Pancreas (tissue), 10 donors: Measurements from ENCODE around the gene RAB14. TPM values are rescaled to one million over a fixed set of nuclear protein-coding genes. Genes with fewer than 3 reads are reported as not detected.

Source experiments
- ATAC-seq, 4 donors: fragments of 200-7000 bp; cut with Tn5 transposase; one replicate each; pipeline versions ENCODE4 v1.8.0 to v1.9.1; 2020; ENCODE audit warnings: mild to moderate bottlenecking in 4 of 4, moderate library complexity in 4 of 4
- DNase-seq, 6 donors: peaks; one replicate each; pipeline ENCODE4 v3.0.0-alpha.2; 2020
- FAIRE-seq: peaks from 2 replicates; lab custom pipeline; 2012; peaks lifted over from hg19 to GRCh38; lab: Jason Lieb, UNC
- H3K27ac ChIP-seq, 4 donors: fragments of 200-600 bp; sonication (generic); 1 replicate in 3 of 4; 2 replicates in 1 of 4; pipeline versions ENCODE4 v1.5.0 to v1.8.0; 2020
- H3K27me3 ChIP-seq, 4 donors: fragments of 200-600 bp; one replicate each; pipeline ENCODE4 v1.8.0; 2021
- H3K36me3 ChIP-seq, 3 donors: fragments of 200-600 bp; sonication (generic) in 1 of 3; one replicate each; pipeline versions ENCODE4 v1.5.0 to v1.8.0; 2020 to 2021
- H3K4me1 ChIP-seq, 3 donors: fragments of 200-600 bp; one replicate each; pipeline ENCODE4 v1.8.0; 2021
- H3K4me3 ChIP-seq, 4 donors: fragments of 200-600 bp; sonication (generic) in 2 of 4; one replicate each; pipeline versions ENCODE4 v1.5.0 to v1.8.0; 2020 to 2021
- H3K9me3 ChIP-seq, 4 donors: fragments of 200-600 bp; one replicate each; pipeline ENCODE4 v1.8.0; 2021
- WGBS, 2 donors: extraction: QIAGEN DNeasy Blood & Tissue Kit; methylation state at CpG; one replicate each; pipeline ENCODE4 v1.1.7; 2013; 5-methylcytosine and 5-hydroxymethylcytosine counted together
- intact Hi-C, 3 donors: fragments of 100-400 bp; cut with DNase I; formaldehyde crosslinking; loops; one replicate each; pipeline versions ENCODE4 v1.11.1 to v1.14.2; 2022
- polyA plus RNA-seq, 2 donors: library from polyadenylated mRNA; stranded (reverse); fragments of 200-250 nt; gene quantifications; one replicate each; pipeline ENCODE4 v1.2.3, GENCODE V29; 2013
- total RNA-seq, 6 donors: library from RNA; stranded (reverse); fragmentation: NEBNext Ultra II Directional in 4 of 6; extraction: Animal tissue kit (Norgen Biotek cat#: 25700) in 4 of 6; gene quantifications; one replicate each; pipeline versions ENCODE4 v1.2.1 to v1.2.4, GENCODE V29; 2021 to 2023
- TF ChIP-seq, protein P1 (sequence below), 4 donors: fragments of 200-600 bp; sonication (generic) in 3 of 4; IDR thresholded peaks; one replicate each; pipeline versions ENCODE4 v1.5.0 to v1.8.0; 2021; ENCODE audit warnings: antibody characterized with exemption in 4 of 4
- donor health status: healthy with polysubstance abuse.
- donor health status: DM: no; HTN: no; CAD: no; lungs with moderate emphysema.
- donor health status: DM: no; HTN: no; CAD: no.
- donor health status: control.
- donor health status: control.
- donor health status: Bipolar disorder and iron deficiency.
- donor health status: DM: yes; HTN: yes; CAD: no.
- donor health status: DM: no; HTN: no; CAD: no.
- donor health status: DM: no; HTN: no; CAD: no.
- donor health status: DM: yes; HTN: yes; CAD: no.

RAB14 gene
- total and polyA plus RNA-seq, 8 donors, result 9.2 to 37.0 (median 23.1) TPM

DNA sequence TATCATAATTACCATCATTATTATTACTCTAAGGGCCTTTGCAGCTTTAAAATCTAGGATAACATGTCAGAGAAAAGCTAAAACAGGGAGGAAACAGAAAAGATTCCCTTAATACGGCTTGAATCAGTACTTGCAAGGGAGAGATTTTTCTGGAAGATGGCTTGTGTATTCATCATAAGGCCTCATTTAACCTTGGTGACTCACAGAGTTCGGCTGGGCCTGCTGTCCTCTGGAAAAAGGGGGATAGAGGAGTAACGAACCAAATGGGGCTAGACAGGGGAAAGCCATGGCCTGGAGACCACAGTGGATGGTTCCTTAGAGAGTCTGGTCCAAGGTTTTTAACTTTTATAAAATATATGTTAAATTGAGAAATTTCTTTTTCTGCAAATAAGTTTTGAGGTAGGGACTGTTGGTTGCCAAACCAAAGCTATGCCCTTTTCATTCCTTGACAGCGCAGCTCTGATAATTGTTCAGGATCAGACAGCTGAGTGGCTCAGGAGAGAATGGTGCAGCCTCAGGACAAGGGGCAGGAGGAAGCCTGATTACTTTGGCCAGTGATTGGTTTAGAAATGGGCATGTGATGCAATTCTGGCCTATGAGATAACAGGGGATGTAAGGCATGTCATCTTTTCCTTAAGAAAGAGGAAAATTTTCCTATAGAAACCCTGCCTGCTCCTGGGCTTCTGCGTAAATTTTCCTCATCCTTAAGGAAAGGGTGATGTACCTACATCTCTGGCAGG lies 40.7 kb upstream of the RAB14 start:
- no peak for FAIRE-seq
- no peak overlapping the region for H3K4me3 ChIP-seq
- no peaks in the 10 kb centered on the region for H3K4me1 ChIP-seq
- H3K36me3 ChIP-seq, result no peaks in the 10 kb centered on the region
- TF ChIP-seq, protein P1, sequence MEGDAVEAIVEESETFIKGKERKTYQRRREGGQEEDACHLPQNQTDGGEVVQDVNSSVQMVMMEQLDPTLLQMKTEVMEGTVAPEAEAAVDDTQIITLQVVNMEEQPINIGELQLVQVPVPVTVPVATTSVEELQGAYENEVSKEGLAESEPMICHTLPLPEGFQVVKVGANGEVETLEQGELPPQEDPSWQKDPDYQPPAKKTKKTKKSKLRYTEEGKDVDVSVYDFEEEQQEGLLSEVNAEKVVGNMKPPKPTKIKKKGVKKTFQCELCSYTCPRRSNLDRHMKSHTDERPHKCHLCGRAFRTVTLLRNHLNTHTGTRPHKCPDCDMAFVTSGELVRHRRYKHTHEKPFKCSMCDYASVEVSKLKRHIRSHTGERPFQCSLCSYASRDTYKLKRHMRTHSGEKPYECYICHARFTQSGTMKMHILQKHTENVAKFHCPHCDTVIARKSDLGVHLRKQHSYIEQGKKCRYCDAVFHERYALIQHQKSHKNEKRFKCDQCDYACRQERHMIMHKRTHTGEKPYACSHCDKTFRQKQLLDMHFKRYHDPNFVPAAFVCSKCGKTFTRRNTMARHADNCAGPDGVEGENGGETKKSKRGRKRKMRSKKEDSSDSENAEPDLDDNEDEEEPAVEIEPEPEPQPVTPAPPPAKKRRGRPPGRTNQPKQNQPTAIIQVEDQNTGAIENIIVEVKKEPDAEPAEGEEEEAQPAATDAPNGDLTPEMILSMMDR (IDR thresholded peaks at IDR 0.05), result no peak
- H3K27me3 ChIP-seq, result no peaks in the 10 kb centered on the region
- H3K9me3 ChIP-seq, result no peaks in the 10 kb centered on the region
- WGBS, 2 donors, result 74 to 80% methylated on average over 5 of the region's 5 CpGs
- intact Hi-C loops, result no loop called here
- peak in 2 of 4 donors; percentile 19 to 54 for ATAC-seq
- H3K27ac ChIP-seq, result no peak overlapping the region
- DNase-seq, result no peak

DNA sequence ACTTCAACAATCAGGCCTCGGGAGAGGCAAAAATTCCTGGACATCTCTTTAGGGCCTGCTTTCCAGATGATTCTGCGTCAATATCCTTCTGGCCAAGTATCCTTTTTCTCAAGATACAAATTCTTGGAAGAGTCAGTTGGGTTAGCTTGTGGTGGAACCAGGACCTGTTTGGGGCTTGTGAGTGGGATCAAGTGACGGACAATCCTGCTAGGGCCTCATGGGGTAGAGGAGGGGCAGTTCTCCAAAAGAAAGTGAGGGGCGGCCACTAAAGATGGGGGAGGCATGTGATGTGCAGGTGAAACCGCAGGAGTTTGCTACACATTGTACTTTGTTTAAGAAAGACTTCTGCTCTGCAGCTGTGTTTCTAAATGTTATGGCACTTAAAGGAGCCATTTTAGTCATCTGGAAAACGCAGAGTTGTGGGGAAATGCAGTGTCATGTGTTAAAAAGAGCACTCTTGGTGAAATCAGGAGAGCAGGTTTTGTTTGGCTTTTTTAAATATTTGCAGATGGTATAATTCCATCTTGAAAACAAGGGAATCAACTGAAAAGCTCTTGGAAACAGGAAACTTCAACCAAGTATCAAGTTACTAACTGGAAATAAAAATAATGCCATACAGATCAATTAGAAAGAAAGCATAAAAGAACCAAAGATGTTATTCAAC lies 38.9 kb upstream of the RAB14 start:
- FAIRE-seq (no peak), DNase-seq (no peak), ATAC-seq (peak in 1 of 4 donors; percentile 49)
- no peak overlapping the region for H3K27ac ChIP-seq
- no peaks in the 10 kb centered on the region for H3K9me3 ChIP-seq
- H3K4me3 ChIP-seq, result no peak overlapping the region
- no peaks in the 10 kb centered on the region for H3K36me3 ChIP-seq
- TF ChIP-seq, protein P1 (IDR thresholded peaks at IDR 0.05), result no peak
- WGBS, 2 donors, result 86% methylated on average over 6 of the region's 6 CpGs
- H3K27me3 ChIP-seq, result no peaks in the 10 kb centered on the region
- intact Hi-C loops, result no loop called here
- H3K4me1 ChIP-seq, result no peaks in the 10 kb centered on the region

DNA sequence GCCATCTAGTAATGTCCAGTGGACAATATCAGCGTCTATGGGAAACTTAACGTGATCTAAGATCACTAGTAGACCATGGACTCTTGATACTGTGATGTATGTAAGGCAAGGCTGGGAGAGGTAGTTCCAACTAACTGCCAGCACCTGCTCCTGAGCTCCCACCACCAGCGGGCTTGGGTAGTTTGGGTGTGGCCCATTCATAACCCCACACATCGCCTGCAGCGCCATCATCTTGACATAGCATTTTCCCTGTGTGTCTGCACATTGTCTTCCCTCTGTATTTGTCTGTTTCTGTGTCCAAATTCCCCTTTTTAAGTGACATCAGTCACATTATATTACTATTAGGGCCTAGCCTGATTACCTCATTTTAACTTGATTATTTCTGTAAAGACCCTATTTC lies 38.2 kb upstream of the RAB14 start:
- Histone ChIP-seq H3K36me3 (no peaks in the 10 kb centered on the region), H3K4me1 (no peaks in the 10 kb centered on the region), H3K27ac (no peak overlapping the region), H3K27me3 (no peaks in the 10 kb centered on the region), H3K9me3 (no peaks in the 10 kb centered on the region), H3K4me3 (no peak overlapping the region)
- ATAC-seq (no peak), DNase-seq (no peak), FAIRE-seq (no peak)
- TF ChIP-seq, protein P1 (IDR thresholded peaks at IDR 0.05), result no peak
- intact Hi-C loops, result no loop called here
- 94 to 97% methylated on average over 5 of the region's 5 CpGs for WGBS, 2 donors

DNA sequence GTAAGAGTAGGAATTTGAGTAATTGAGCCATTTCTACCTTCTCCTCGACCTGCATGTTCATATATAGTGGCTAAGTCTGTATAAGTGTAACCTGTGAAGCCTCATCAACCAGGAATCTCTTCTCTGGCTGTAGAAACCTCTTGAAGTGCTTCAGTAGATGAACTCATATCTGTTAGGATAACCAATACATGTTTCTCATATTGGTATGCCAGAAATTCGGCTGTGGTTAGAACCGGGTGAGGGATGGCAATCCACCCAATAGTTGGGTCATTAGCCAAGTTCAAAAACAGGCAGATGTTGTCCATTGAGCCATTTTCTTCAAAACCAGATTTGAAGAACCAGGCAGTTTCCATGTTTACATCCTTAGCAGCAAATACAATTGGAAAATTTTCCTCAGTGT lies 37.4 kb upstream of the RAB14 start:
- DNase-seq (no peak), FAIRE-seq (no peak), ATAC-seq (no peak)
- H3K4me3 ChIP-seq, result no peak overlapping the region
- no peaks in the 10 kb centered on the region for H3K4me1 ChIP-seq
- TF ChIP-seq, protein P1 (IDR thresholded peaks at IDR 0.05), result no peak
- H3K36me3 ChIP-seq, result no peaks in the 10 kb centered on the region
- no peaks in the 10 kb centered on the region for H3K27me3 ChIP-seq
- intact Hi-C loops, result no loop called here
- 86 to 93% methylated on average over 3 of the region's 3 CpGs for WGBS, 2 donors
- H3K27ac ChIP-seq, result no peak overlapping the region
- no peaks in the 10 kb centered on the region for H3K9me3 ChIP-seq

DNA sequence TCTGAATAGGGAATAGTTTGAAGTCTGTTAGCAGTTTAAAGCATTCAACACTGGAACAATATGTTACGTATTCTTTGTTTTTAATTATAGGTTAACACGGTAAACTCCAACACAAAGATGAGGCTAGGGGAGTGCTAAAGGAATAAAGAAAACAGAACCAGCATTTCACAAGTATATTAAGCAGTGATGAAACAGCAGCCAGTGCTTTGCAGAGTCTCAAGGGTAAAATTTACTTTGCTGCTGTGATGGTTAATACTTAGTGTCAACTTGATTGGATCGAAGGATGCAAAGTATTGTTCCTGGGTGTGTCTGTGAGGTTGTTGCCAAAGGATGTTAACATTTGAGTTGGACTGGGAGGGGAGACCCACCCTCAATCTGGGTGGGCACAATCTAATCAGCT lies 36.2 kb upstream of the RAB14 start:
- no peaks in the 10 kb centered on the region for H3K4me1 ChIP-seq
- ATAC-seq, result no peak
- TF ChIP-seq, protein P1 (IDR thresholded peaks at IDR 0.05), result no peak
- no peak overlapping the region for H3K4me3 ChIP-seq
- H3K27me3 ChIP-seq, result no peaks in the 10 kb centered on the region
- H3K36me3 ChIP-seq, result no peaks in the 10 kb centered on the region
- FAIRE-seq, result no peak
- WGBS, 2 donors, result 86 to 88% methylated on average over 3 of the region's 3 CpGs
- intact Hi-C loops, result no loop called here
- no peak overlapping the region for H3K27ac ChIP-seq
- DNase-seq, result no peak
- no peaks in the 10 kb centered on the region for H3K9me3 ChIP-seq
